Activated CD8-positive, alpha-beta memory T cell treated with anti-CD3 and anti-CD28 coated beads, Interleukin-2, amount 50 U/mL, for 24 hours (primary cell): Measurements from ENCODE around the gene TNFRSF13B.
"Not testable (repeated sequence)": the region's sequence is repeated elsewhere in the genome, so short reads cannot be mapped to it uniquely, and the experiment has no call there.

Experiments
- DNase-seq: peaks from one replicate; pipeline ENCODE4 v3.0.0-alpha.2; 2020; ENCODE audit errors: extremely low read depth

TNFRSF13B gene

DNA sequence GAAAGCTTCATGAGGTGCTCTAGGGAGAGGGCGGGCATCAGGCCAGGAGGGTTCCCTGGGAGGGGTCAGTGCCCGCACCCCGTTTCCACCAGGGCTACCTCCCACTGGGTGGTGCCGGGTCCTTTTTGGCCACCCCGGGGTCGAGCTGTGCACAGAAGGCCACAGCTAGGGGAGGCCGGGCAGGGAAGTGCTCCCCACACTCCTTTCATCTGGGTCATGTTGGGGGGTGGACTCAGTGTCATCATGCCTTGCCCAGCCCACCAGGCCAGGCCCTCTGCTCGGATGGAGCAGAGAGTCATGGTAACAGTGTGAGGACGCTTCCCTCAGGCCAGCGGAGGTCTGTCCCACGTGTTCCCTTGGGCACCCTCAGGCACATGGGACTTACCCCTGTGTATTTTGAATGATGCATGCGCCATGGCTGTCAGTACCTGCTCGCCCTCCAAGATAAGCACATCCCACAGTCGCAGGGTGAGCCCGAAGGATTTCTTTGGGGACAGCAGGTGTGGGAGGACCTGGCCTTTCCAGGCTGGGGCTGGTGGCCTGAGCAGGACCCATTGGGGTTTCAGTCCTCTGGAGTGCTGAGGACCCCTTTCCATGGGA, 46.4 kb downstream of the TNFRSF13B start:
- DNase-seq, result no peak

- DNase-seq, result no peak
Measured at GRCh38 chr17:16924696-16925440, 47.0 kb downstream of the TNFRSF13B start.

- no peak for DNase-seq
Measured at GRCh38 chr17:16923904-16924695, 47.8 kb downstream of the TNFRSF13B start.

GRCh38 chr17:16923097-16923903, 48.6 kb downstream of the TNFRSF13B start:
- no peak for DNase-seq

DNA sequence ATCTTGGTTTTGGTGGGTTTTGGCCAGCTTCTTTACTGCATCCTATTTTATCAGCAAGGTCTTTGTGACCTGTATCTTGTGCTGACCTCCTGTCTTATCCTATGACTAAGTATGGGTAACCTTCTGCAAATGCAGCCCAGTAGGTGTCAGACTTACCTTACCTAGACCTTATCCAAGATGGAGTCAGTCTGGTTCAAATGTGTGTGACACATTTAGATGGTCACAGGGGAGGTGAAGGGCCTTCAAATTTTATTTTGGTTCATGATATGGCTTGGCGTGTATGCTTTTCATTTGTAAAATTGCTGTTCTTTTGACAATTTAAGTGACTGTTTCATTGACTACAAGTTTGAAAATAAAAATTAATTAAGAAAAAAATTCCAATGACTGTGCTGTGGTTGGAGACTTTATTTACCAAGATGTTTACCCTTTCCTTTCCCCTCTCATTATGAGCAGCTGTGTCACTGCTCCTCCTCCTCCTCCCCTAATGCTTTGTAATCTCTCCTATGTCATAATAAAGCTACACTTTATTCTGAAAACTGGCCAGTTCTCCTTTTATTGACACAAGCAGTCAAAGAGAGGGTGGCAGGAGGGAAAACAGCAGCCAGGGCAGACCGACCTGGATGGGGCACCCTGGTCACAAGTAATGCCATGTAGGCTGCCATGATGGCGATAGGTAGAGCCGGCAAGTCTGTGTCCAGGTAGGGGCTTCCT, 49.4 kb downstream of the TNFRSF13B start:
- DNase-seq, result no peak

DNA sequence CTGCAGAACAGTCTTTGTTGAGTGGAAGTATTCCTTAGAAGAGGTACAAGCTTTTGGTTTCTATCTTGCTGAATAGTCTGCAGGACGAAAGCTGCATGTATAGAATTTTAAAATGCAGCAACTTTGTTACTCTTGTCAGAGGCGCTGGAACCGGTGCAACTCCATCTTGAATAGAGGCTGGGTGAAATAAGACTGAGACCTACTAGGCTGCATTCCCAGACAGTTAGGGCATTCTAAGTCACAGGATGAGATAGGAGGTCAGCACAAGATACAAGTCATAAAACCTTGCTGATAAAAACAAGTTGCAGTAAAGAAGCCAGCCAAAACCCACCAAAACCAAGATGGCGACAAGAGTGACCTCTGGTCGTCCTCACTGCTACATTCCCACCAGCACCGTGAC, 50.5 kb downstream of the TNFRSF13B start:
- DNase-seq, result not testable (repeated sequence)

DNA sequence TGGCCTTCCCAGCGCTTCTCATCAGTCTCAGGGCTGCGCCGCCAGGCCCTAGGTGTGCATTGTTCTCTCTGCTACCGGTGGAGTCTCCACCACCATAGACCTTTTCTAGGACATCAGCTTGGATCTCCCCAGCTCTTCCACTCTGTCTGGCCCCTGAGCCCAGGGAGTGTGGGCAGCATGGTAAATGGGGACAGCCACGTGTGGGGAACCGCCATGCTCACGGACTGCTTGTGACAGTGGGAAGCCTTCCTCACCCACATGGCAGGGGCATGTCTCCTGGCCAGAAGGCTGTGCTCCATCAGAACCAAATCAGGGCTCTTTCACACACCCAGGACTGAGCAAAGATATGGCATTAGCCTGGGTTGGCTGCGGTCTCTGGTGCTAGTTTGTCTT, 51.3 kb downstream of the TNFRSF13B start:
- DNase-seq, result no peak

GRCh38 chr17:16919663-16920627, 52.0 kb downstream of the TNFRSF13B start:
- DNase-seq, result no peak

- DNase-seq, result no peak
Measured at GRCh38 chr17:16918443-16918842, 53.5 kb downstream of the TNFRSF13B start.

GRCh38 chr17:16917671-16918394, 54.1 kb downstream of the TNFRSF13B start:
- DNase-seq, result no peak

DNA sequence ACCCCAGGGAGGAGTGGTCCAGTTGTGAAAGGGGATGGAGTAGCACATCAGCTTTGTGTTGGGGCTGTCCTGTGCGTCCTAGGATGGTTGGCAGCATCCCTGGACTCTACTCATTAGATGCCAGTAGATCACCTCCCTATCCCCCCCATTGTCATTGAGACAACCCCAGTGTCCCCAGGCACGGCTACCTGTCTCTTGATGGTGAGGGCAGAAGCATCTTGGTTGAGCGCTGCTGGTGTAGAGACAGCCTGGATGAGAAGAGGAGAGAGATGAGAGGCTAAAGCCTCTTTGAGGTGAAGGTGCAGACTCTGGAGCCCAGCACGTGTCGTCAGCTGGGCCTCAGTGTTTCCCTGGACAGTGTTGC, 55.4 kb downstream of the TNFRSF13B start:
- DNase-seq, result no peak

- no peak for DNase-seq
Measured at GRCh38 chr17:16915752-16916556, 56.0 kb downstream of the TNFRSF13B start.

DNA sequence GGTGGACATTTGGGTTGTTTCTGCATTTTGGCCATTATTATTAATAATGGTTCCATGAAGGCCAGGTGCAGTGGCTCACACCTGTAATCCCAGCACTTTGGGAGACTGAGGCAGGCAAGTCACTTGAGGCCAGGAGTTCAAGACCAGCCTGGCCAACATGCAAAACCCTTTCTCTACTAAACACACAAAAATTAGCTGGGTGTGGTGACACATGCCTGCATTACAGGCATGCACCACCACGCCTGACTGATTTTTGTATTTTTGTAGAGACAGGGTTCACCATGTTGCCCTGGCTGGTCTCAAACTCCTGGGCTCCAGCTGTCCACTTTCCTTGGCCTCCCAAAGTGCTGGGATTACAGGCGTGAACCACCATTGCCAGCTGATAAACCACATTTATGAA, 58.5 kb downstream of the TNFRSF13B start:
- no peak for DNase-seq

GRCh38 chr17:16912021-16912962, 59.6 kb downstream of the TNFRSF13B start:
- no peak for DNase-seq

DNA sequence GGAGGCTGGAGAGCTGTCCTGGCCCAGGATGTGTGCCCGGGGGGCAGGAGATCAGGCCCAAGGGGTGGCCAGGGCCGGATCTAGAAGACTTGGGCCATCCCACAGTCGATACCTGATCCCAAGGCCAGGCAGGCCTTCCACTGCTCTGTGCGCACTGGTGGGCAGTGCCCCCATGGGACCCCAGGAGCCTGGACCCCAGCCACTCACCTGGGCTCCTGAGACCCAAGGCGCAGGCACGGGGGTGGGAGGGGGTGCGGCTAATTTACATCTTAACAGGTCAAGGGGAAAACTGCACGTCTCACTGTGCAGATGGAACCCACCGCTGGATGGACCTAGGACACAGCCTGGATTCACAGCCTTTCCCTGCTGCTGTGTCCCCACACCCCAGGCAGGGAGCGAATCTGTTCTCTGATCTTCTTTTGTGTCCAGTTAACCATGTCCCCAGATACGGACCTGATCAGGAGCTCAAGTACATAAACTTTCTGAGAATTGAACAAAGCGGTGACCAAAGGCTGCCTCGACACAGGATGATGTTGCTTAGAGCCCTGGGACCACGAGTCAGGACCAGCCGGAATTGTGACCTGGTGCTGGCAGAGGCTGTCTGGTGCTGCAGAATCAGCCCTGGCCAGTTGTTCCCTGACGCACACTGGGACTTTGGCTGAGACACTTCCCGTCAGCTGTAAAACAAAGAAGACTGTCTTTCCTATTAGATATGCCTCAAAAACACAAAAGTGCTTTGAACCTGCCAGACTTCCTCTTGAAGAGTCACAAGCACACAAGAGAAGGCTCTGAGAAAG, 60.6 kb downstream of the TNFRSF13B start:
- DNase-seq, result no peak

DNA sequence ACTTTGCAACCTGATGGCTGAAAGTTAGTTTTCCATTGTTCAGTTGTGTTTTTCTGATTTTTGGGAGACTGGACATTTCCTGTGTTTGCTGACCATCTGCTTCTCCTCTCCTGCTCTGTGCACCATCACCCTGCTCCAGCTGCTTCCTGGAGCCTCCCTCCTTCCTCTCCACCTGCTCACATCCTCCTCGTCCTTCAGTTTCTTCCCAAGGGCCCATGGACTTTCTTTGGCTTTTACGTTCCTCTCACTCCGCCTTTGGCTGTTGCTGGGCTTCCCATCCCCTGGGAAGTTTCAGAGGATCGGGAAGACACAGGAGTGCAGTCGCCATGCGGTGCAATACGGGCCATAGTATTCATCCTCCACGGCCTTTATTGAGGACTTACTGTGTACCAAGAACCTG, 61.6 kb downstream of the TNFRSF13B start:
- no peak for DNase-seq
